A549 (cell line): ENCODE data around the gene TMEM164. TPM values are rescaled to one million over a fixed set of nuclear protein-coding genes. Genes with fewer than 3 reads are reported as not detected.
A peak's percentile ranks its signal among the peaks of the same experiment; 100 is the strongest.

Source experiments
- ATAC-seq, 2 experiments: fragments of 200-7000 bp in 1 of 2; fragments of >200 bp in 1 of 2; cut with Nextera tagmentation in 1 of 2; cut with Tn5 transposase in 1 of 2; 3 replicates each; pipeline versions ENCODE4 v1.8.0 to v1.9.1; 2018 to 2020; ENCODE audit warnings: mild to moderate bottlenecking in 1 of 2, moderate library complexity in 1 of 2
- CTCF ChIA-PET: fragments of 300-600 bp; sonication (Branson Sonifier 250); formaldehyde crosslinking; extraction: SDS; loops from one replicate; lab custom pipeline; 2021; ENCODE audit warnings: antibody characterized with exemption, inconsistent platforms; lab: Yijun Ruan, JAX
- POLR2A ChIA-PET: fragments of 350-600 bp; formaldehyde crosslinking; extraction: SDS; loops from one replicate; lab custom pipeline; 2021; ENCODE audit warnings: antibody characterized with exemption, inconsistent platforms; lab: Yijun Ruan, JAX
- DNase-seq, 2 experiments: peaks; one replicate each; pipeline versions ENCODE4 v3.0.0 to v3.0.0-alpha.2; 2011 to 2016; ENCODE audit warnings: low read depth in 1 of 2, low spot score in 1 of 2
- FAIRE-seq: peaks from 2 replicates; lab custom pipeline; 2011; peaks lifted over from hg19 to GRCh38; lab: Jason Lieb, UNC
- H3K27ac ChIP-seq, 2 experiments: fragments of >200 bp; sonication (Bioruptor Twin); formaldehyde crosslinking; 3 replicates each; pipeline ENCODE4 v1.5.1; 2016 to 2017
- H3K4me1 ChIP-seq: fragments of >200 bp; sonication (Bioruptor Twin); formaldehyde crosslinking; 3 replicates; pipeline ENCODE4 v1.6.1; 2016
- H3K4me2 ChIP-seq: fragments of >200 bp; sonication (Bioruptor Twin); formaldehyde crosslinking; 3 replicates; pipeline ENCODE4 v1.6.1; 2016
- H3K4me3 ChIP-seq: fragments of >200 bp; sonication (Bioruptor Twin); formaldehyde crosslinking; 3 replicates; pipeline ENCODE4 v1.5.1; 2016
- H3K9me3 ChIP-seq: fragments of >200 bp; sonication (Bioruptor Twin); formaldehyde crosslinking; 3 replicates; pipeline ENCODE4 v1.6.1; 2016
- BHLHE40 ChIP-seq: IDR thresholded peaks from 2 replicates; pipeline ENCODE4 v1.6.1; 2012; ENCODE audit warnings: low read depth, low read length, inconsistent platforms
- CHD2 ChIP-seq: fragments of 150-350 bp; IDR thresholded peaks from 2 replicates; pipeline ENCODE4 v1.6.1; 2014; ENCODE audit warnings: low read length; ENCODE audit not compliant: partially characterized antibody
- CTCF ChIP-seq: fragments of >200 bp; sonication (Bioruptor Twin); formaldehyde crosslinking; IDR thresholded peaks from 3 replicates; pipeline ENCODE4 v1.5.1; 2016
- EHF ChIP-seq: fragments of 250-450 bp; sonication (Bioruptor Pico); IDR thresholded peaks from 2 replicates; pipeline ENCODE4 v1.5.0; 2020; ENCODE audit warnings: mild to moderate bottlenecking
- ELK1 ChIP-seq: fragments of 150-350 bp; IDR thresholded peaks from 2 replicates; pipeline ENCODE4 v1.6.1; 2014; ENCODE audit warnings: low read depth, mild to moderate bottlenecking, low read length
- HMGXB4 ChIP-seq: fragments of 250-450 bp; sonication (Bioruptor Pico); IDR thresholded peaks from 2 replicates; pipeline ENCODE4 v1.5.0; 2021; ENCODE audit warnings: mild to moderate bottlenecking, moderate library complexity, borderline replicate concordance
- HOXA7 ChIP-seq: fragments of 250-450 bp; sonication (Bioruptor Pico); IDR thresholded peaks from 2 replicates; pipeline ENCODE4 v1.5.0; 2020; ENCODE audit warnings: mild to moderate bottlenecking, moderate library complexity
- MAX ChIP-seq: IDR thresholded peaks from 2 replicates; pipeline ENCODE4 v1.6.1; 2012
- MAZ ChIP-seq: fragments of 150-350 bp; IDR thresholded peaks from 2 replicates; pipeline ENCODE4 v1.6.1; 2014; ENCODE audit warnings: antibody characterized with exemption, low read depth, low read length, borderline replicate concordance
- RAD21 ChIP-seq, 2 experiments: fragments of >200 bp in 1 of 2; sonication (Bioruptor Twin) in 1 of 2; formaldehyde crosslinking in 1 of 2; IDR thresholded peaks in 1 of 2; conservative IDR thresholded peaks in 1 of 2; 2 replicates in 1 of 2; 3 replicates in 1 of 2; pipeline ENCODE4 v1.6.1; 2012 to 2018; ENCODE audit warnings: inconsistent platforms in 1 of 2
- SMC3 ChIP-seq: fragments of >200 bp; sonication (Bioruptor Twin); formaldehyde crosslinking; IDR thresholded peaks from 3 replicates; pipeline ENCODE4 v1.6.1; 2018; ENCODE audit warnings: inconsistent platforms
- ZC3H11A ChIP-seq: fragments of 450-650 bp; IDR thresholded peaks from 2 replicates; pipeline ENCODE4 v1.6.1; 2014; ENCODE audit warnings: antibody characterized with exemption, mild to moderate bottlenecking
- WGBS: methylation state at CpG from one replicate; pipeline ENCODE4 v1.1.6; 2017; ENCODE audit errors: missing lambda C conversion rate; 5-methylcytosine and 5-hydroxymethylcytosine counted together
- polyA plus RNA-seq, 4 experiments: library from polyadenylated mRNA; depleted of rRNA in 3 of 4; stranded (reverse); fragments of >200 nt; fragmentation: RNase III in 1 of 4; extraction: RNeasy Plus Mini Kit Qiagen cat#74134 plus additional on column Dnase treatment in 1 of 4; gene quantifications; 2 replicates in 3 of 4; 3 replicates in 1 of 4; pipeline ENCODE4 v1.2.3, GENCODE V29; 2011 to 2017

The TMEM164 gene
- polyA plus RNA-seq, 2 of the 4 experiments (the other 2 are of a cell fraction): 32.0 to 43.7 TPM

GRCh38 chrX:110163488-110163887 is 160.6 kb downstream of the TMEM164 start:
- 28% methylated on average over 3 of the region's 3 CpGs for WGBS
- DNase-seq: no peak
- peak overlapping the region; percentile 25; the same call in 1 of the 3 replicates for H3K4me2 ChIP-seq
- no peak for FAIRE-seq
- peaks cover 35% of the 10 kb centered on the region for H3K4me1 ChIP-seq
- peak overlapping the region in 1 of 2 experiments; percentile 30; a peak in 2 of 6 replicates for H3K27ac ChIP-seq
- TF ChIP-seq EHF (CRISPR knock-in tag): no peak
- POLR2A ChIA-PET: no interaction called here
- no peaks in the 10 kb centered on the region for H3K9me3 ChIP-seq
- no peak for ATAC-seq
- H3K4me3 ChIP-seq: no peak overlapping the region
- CTCF ChIA-PET: interaction anchor here (1.6 to 34.7 kb wide), 3 partner anchors 13 to 250 kb away, joined by 5 to 848 read pairs (median 5); no protein-coding TSS in a partner anchor

- 50% methylated on average over 2 of the region's 9 CpGs for WGBS
- peaks cover 47% of the 10 kb centered on the region for H3K4me1 ChIP-seq
- ATAC-seq: peak; percentile 60 to 78; a peak in 4 of 6 replicates
- TF ChIP-seq CTCF (peak; percentile 39), SMC3 (peak; percentile 54), ELK1 (no peak), RAD21 (conservative IDR thresholded peaks at IDR 0.05 in 1 of 2, IDR thresholded peaks at IDR 0.05 in 1 of 2) (peak; percentile 41 to 42)
- ChIA-PET CTCF (interaction anchor here (0.6 to 34.7 kb wide), 6 partner anchors 9 to 553 kb away, joined by 3 to 848 read pairs (median 6); no protein-coding TSS in a partner anchor), POLR2A (no interaction called here)
- peak; percentile 25 to 32 for DNase-seq
- H3K4me2 ChIP-seq: peak overlapping the region; percentile 16; the same call in 1 of the 3 replicates
- peak overlapping the region; percentile 38 to 67; a peak in 5 of 6 replicates for H3K27ac ChIP-seq
- H3K4me3 ChIP-seq: no peak overlapping the region
- no peaks in the 10 kb centered on the region for H3K9me3 ChIP-seq
- FAIRE-seq: peak; percentile 54
Measured at GRCh38 chrX:110167952-110168451, 165.1 kb downstream of the TMEM164 start.

GRCh38 chrX:110168585-110168984 is 165.7 kb downstream of the TMEM164 start:
- Histone ChIP-seq H3K9me3 (no peaks in the 10 kb centered on the region), H3K4me1 (peaks cover 47% of the 10 kb centered on the region), H3K4me2 (no peak overlapping the region), H3K27ac (peak overlapping the region; percentile 38 to 67; a peak in 3 of 6 replicates), H3K4me3 (no peak overlapping the region)
- DNase-seq (no peak), ATAC-seq (no peak; a peak in 1 of 6 replicates)
- ChIA-PET CTCF (interaction anchor here (0.6 to 34.7 kb wide), 6 partner anchors 9 to 552 kb away, joined by 3 to 848 read pairs (median 6); no protein-coding TSS in a partner anchor), POLR2A (no interaction called here)
- 87% methylated on average over 4 of the region's 4 CpGs for WGBS
- TF ChIP-seq EHF (CRISPR knock-in tag) (no peak), CHD2 (no peak), BHLHE40 (no peak), ZC3H11A (no peak), MAX (no peak), CTCF (no peak), MAZ (no peak), HOXA7 (no peak), HMGXB4 (CRISPR knock-in tag) (no peak)
- TF ChIP-seq, all 56 proteins: peak for 0
- FAIRE-seq: no peak
